ENCODE data around the gene SULF2. TPM values are rescaled to one million over a fixed set of nuclear protein-coding genes. Genes with fewer than 3 reads are reported as not detected.

Gene SULF2
- total RNA-seq, 1 donor from 2014 or later: 0.20 TPM

DNA sequence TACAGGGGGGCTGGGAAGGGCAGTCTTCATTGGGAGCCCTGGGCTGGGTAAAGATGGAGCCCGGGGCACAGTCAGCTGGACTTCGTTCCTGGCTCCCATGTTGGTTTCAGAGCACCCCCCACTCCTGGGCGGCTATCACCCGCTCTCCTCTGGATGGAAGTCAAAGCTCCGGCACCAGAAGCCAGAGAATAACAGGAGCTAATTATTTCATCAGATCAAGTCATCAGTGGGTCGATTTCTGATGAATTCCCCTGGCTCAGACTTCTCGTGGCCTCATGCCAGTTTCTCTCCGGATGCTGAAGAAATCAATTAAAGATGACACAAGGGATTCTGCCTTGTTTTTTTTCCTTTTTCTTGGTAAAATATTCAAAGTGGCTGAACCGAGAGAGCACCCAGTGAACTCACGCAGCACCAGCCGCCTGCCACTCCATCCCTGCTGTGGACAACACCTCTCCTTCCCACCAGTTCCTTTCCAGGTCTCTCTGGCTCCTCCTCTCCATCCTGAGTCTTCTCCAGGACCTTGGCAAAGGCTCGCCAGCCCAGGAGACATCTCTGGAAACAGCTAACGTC, 22.5 kb downstream of the SULF2 start:
- ATAC-seq (ENCODE audit: low read depth) (no peak), DNase-seq (no peak)
- no peaks in the 10 kb centered on the region for H3K4me1 Mint-ChIP-seq
- CTCF ChIA-PET: no interaction called here
- TF ChIP-seq, protein P1, sequence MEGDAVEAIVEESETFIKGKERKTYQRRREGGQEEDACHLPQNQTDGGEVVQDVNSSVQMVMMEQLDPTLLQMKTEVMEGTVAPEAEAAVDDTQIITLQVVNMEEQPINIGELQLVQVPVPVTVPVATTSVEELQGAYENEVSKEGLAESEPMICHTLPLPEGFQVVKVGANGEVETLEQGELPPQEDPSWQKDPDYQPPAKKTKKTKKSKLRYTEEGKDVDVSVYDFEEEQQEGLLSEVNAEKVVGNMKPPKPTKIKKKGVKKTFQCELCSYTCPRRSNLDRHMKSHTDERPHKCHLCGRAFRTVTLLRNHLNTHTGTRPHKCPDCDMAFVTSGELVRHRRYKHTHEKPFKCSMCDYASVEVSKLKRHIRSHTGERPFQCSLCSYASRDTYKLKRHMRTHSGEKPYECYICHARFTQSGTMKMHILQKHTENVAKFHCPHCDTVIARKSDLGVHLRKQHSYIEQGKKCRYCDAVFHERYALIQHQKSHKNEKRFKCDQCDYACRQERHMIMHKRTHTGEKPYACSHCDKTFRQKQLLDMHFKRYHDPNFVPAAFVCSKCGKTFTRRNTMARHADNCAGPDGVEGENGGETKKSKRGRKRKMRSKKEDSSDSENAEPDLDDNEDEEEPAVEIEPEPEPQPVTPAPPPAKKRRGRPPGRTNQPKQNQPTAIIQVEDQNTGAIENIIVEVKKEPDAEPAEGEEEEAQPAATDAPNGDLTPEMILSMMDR (IDR thresholded peaks at IDR 0.05): no peak
- H3K27ac Mint-ChIP-seq: no peak overlapping the region
- no peak overlapping the region for H3K4me3 Mint-ChIP-seq
- POLR2A ChIA-PET: no interaction called here
- no peaks in the 10 kb centered on the region for H3K9me3 Mint-ChIP-seq
- intact Hi-C loops (cut with micrococcal nuclease): no loop called here
- peaks cover 34% of the 10 kb centered on the region for H3K27me3 Mint-ChIP-seq
- H3K36me3 Mint-ChIP-seq (ENCODE audit: low read depth): no peaks in the 10 kb centered on the region

DNA sequence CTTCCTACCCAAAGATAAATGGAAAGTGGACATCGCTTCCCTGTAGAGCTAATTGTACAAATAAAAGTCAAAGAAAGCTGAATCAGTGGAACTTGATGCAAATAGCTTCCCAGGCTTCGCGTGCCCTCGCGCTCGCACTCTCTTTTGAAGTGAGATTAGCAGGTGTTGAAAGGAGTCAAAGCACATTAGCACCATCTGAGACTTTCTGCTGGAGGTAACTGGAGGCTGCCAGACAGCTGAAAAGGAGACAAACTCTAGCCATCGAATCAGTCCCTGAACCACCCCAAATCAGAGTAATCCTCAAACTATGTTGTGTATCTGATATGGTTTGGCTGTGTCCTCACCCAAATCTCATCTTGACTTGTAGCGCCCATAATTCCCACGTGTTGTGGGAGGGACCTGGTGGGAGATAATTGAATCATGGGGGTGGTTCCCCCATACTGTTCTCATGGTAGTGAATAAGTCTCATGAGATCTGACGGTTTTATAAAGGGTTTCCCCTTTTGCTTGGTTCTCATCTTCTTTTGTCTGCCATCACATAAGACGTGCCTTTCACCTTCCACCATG, 23.7 kb downstream of the SULF2 start:
- H3K27ac Mint-ChIP-seq: no peak overlapping the region
- ATAC-seq (ENCODE audit: low read depth) (no peak), DNase-seq (no peak)
- CTCF ChIA-PET: no interaction called here
- no peaks in the 10 kb centered on the region for H3K9me3 Mint-ChIP-seq
- TF ChIP-seq, protein P1 (IDR thresholded peaks at IDR 0.05): no peak
- H3K36me3 Mint-ChIP-seq (ENCODE audit: low read depth): no peaks in the 10 kb centered on the region
- intact Hi-C loops (cut with micrococcal nuclease): no loop called here
- no peak overlapping the region for H3K4me3 Mint-ChIP-seq
- H3K27me3 Mint-ChIP-seq: peaks cover 35% of the 10 kb centered on the region
- no peaks in the 10 kb centered on the region for H3K4me1 Mint-ChIP-seq
- POLR2A ChIA-PET: no interaction called here

GRCh38 chr20:47760686-47761481, 24.4 kb downstream of the SULF2 start:
- ATAC-seq (ENCODE audit: low read depth): no peak
- no peaks in the 10 kb centered on the region for H3K9me3 Mint-ChIP-seq
- TF ChIP-seq, protein P1 (IDR thresholded peaks at IDR 0.05): no peak
- H3K36me3 Mint-ChIP-seq (ENCODE audit: low read depth): no peaks in the 10 kb centered on the region
- H3K27ac Mint-ChIP-seq: no peak overlapping the region
- no peak for DNase-seq
- ChIA-PET POLR2A (no interaction called here), CTCF (no interaction called here)
- H3K4me1 Mint-ChIP-seq: no peaks in the 10 kb centered on the region
- H3K27me3 Mint-ChIP-seq: peaks cover 31% of the 10 kb centered on the region
- intact Hi-C loops (cut with micrococcal nuclease): no loop called here
- H3K4me3 Mint-ChIP-seq: no peak overlapping the region

GRCh38 chr20:47758517-47759450, 26.5 kb downstream of the SULF2 start:
- intact Hi-C loops (cut with micrococcal nuclease): no loop called here
- Mint-ChIP-seq H3K9me3 (no peaks in the 10 kb centered on the region), H3K27ac (no peak overlapping the region), H3K27me3 (peaks cover 20% of the 10 kb centered on the region), H3K4me3 (no peak overlapping the region), H3K4me1 (no peaks in the 10 kb centered on the region), H3K36me3 (ENCODE audit: low read depth) (no peaks in the 10 kb centered on the region)
- DNase-seq (no peak), ATAC-seq (ENCODE audit: low read depth) (no peak)
- TF ChIP-seq, protein P1 (IDR thresholded peaks at IDR 0.05): no peak
- CTCF ChIA-PET: no interaction called here
- POLR2A ChIA-PET: no interaction called here
